GM23338 (cell line): Measurements from ENCODE around the gene PCDHGA7. TPM values are rescaled to one million over a fixed set of nuclear protein-coding genes. Genes with fewer than 3 reads are reported as not detected.

Experiments
- ATAC-seq: fragments of 200-7000 bp; cut with Tn5 transposase; 3 replicates; pipeline ENCODE4 v1.9.1; 2020
- DNase-seq: peaks from one replicate; pipeline ENCODE4 v3.0.0-alpha.2; 2015; ENCODE audit warnings: low spot score
- H2AFZ ChIP-seq: fragments of 200-600 bp; sonication (generic); 2 replicates; pipeline ENCODE4 v1.8.0; 2016; ENCODE audit warnings: antibody characterized with exemption, mild to moderate bottlenecking, moderate library complexity
- H3F3A ChIP-seq: fragments of 200-600 bp; sonication (generic); replicated peaks from 2 replicates; pipeline ENCODE4 v1.8.0; 2017; ENCODE audit warnings: antibody characterized with exemption, mixed run types, low read depth
- H3K27ac ChIP-seq: fragments of 200-600 bp; sonication (generic); 2 replicates; pipeline ENCODE4 v1.6.1; 2016; ENCODE audit warnings: low read depth
- H3K27me3 ChIP-seq: fragments of 200-600 bp; sonication (generic); 2 replicates; pipeline ENCODE4 v1.8.0; 2016; ENCODE audit warnings: mild to moderate bottlenecking, mixed run types, moderate library complexity; ENCODE audit not compliant: insufficient read depth
- H3K36me3 ChIP-seq: fragments of 200-600 bp; sonication (generic); 2 replicates; pipeline ENCODE4 v1.8.0; 2016; ENCODE audit warnings: mild to moderate bottlenecking; ENCODE audit not compliant: insufficient read depth
- H3K4me1 ChIP-seq: fragments of 200-600 bp; sonication (generic); 2 replicates; pipeline ENCODE4 v1.8.0; 2016; ENCODE audit warnings: mild to moderate bottlenecking, moderate library complexity; ENCODE audit not compliant: insufficient read depth
- H3K4me2 ChIP-seq: fragments of 200-600 bp; sonication (generic); 2 replicates; pipeline ENCODE4 v1.7.1; 2017; ENCODE audit warnings: mixed run types
- H3K4me3 ChIP-seq: fragments of 200-600 bp; sonication (generic); 2 replicates; pipeline ENCODE4 v1.6.1; 2016; ENCODE audit warnings: mixed run types
- H3K79me2 ChIP-seq: fragments of 200-600 bp; sonication (generic); replicated peaks from 2 replicates; pipeline ENCODE4 v1.8.0; 2017; ENCODE audit warnings: mild to moderate bottlenecking; ENCODE audit not compliant: insufficient read depth
- H3K9me2 ChIP-seq: fragments of 200-600 bp; sonication (generic); 2 replicates; pipeline ENCODE4 v1.8.0; 2017; ENCODE audit not compliant: insufficient read depth
- H4K20me1 ChIP-seq: fragments of 200-600 bp; sonication (generic); replicated peaks from 2 replicates; pipeline ENCODE4 v1.8.0; 2017; ENCODE audit warnings: mild to moderate bottlenecking; ENCODE audit not compliant: insufficient read depth
- H3K27ac Mint-ChIP-seq: 2 replicates; pipeline ENCODE4 v1.8.0; 2020; ENCODE audit warnings: inconsistent platforms, mild to moderate bottlenecking, moderate library complexity, mixed read lengths
- H3K27me3 Mint-ChIP-seq: 3 replicates; pipeline ENCODE4 v1.8.0; 2022; ENCODE audit warnings: low read depth, mild to moderate bottlenecking, moderate library complexity, mixed read lengths, inconsistent platforms; ENCODE audit not compliant: insufficient read depth, poor library complexity
- H3K36me3 Mint-ChIP-seq: 3 replicates; pipeline ENCODE4 v1.8.0; 2021; ENCODE audit warnings: low read depth, mild to moderate bottlenecking, inconsistent platforms, moderate library complexity, mixed read lengths
- H3K4me1 Mint-ChIP-seq: 3 replicates; pipeline ENCODE4 v1.8.0; 2020; ENCODE audit warnings: mild to moderate bottlenecking, inconsistent platforms, mixed read lengths
- H3K4me3 Mint-ChIP-seq: 3 replicates; pipeline ENCODE4 v1.8.0; 2021; ENCODE audit warnings: moderate library complexity, mild to moderate bottlenecking, inconsistent platforms, mixed read lengths
- H3K9me3 Mint-ChIP-seq: 3 replicates; pipeline ENCODE4 v1.8.0; 2020; ENCODE audit warnings: moderate library complexity, mild to moderate bottlenecking, inconsistent platforms, mixed read lengths
- ETS1 ChIP-seq: IDR thresholded peaks from 2 replicates; pipeline ENCODE4 v1.6.1; 2016; ENCODE audit warnings: antibody characterized with exemption
- EZH2 ChIP-seq: fragments of 200-600 bp; sonication (generic); IDR thresholded peaks from one replicate; pipeline ENCODE4 v1.8.0; 2017; ENCODE audit warnings: antibody characterized with exemption, mild to moderate bottlenecking, low read depth; ENCODE audit not compliant: unreplicated experiment
- EZH2phosphoT487 ChIP-seq: fragments of 200-600 bp; sonication (generic); IDR thresholded peaks from one replicate; pipeline ENCODE4 v1.8.1; 2018; ENCODE audit warnings: antibody characterized with exemption; ENCODE audit not compliant: unreplicated experiment
- POLR2AphosphoS5 ChIP-seq: IDR thresholded peaks from 2 replicates; pipeline ENCODE4 v1.6.1; 2016; ENCODE audit warnings: antibody characterized with exemption, low read depth
- STAT1 ChIP-seq: IDR thresholded peaks from one replicate; pipeline ENCODE4 v1.6.1; 2016; ENCODE audit warnings: antibody characterized with exemption; ENCODE audit not compliant: unreplicated experiment
- ZNF114 ChIP-seq: fragments of 250-450 bp; sonication (Bioruptor Pico); IDR thresholded peaks from 2 replicates; pipeline ENCODE4 v1.5.0; 2020; ENCODE audit warnings: mild to moderate bottlenecking, moderate library complexity
- ZNF331 ChIP-seq: fragments of 250-450 bp; sonication (Bioruptor Pico); IDR thresholded peaks from 2 replicates; pipeline ENCODE4 v1.5.0; 2020; ENCODE audit warnings: low read depth, mild to moderate bottlenecking, moderate library complexity
- ZNF462 ChIP-seq: fragments of 250-450 bp; sonication (Bioruptor Pico); IDR thresholded peaks from 2 replicates; pipeline ENCODE4 v1.5.0; 2020; ENCODE audit warnings: mild to moderate bottlenecking, moderate library complexity
- polyA plus RNA-seq: library from polyadenylated mRNA; unstranded; fragments of >200 nt; fragmentation: Nextera tagmentation; extraction: Ambion mirVana; gene quantifications from 2 replicates; pipeline ENCODE4 v1.2.1, GENCODE V29; 2016
- total RNA-seq: library from RNA; depleted of rRNA; stranded (reverse); fragments of >200 nt; shearing (Covaris generic); gene quantifications from 2 replicates; pipeline ENCODE4 v1.2.3, GENCODE V29; 2014
- TF ChIP-seq, protein P1 (sequence below): IDR thresholded peaks from one replicate; pipeline ENCODE4 v1.6.1; 2018; ENCODE audit warnings: antibody characterized with exemption; ENCODE audit not compliant: unreplicated experiment

PCDHGA7 gene
- total and polyA plus RNA-seq, 2 experiments from 2014 or later = 0.44 to 4.4 TPM

DNA sequence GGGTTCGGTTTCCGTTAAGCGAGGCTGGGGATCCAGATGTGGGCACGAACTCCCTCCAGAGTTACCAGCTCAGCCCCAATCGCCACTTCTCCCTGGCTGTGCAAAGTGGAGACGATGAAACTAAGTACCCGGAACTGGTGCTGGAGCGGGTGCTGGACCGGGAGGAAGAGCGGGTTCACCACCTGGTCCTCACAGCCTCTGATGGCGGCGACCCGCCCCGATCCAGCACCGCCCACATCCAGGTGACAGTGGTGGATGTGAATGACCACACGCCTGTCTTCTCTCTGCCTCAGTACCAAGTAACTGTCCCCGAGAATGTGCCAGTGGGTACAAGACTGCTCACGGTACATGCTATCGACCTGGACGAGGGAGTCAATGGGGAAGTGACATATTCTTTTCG is 803 bp downstream of the PCDHGA7 start (continued):
- no peak for TF ChIP-seq ZNF462

DNA sequence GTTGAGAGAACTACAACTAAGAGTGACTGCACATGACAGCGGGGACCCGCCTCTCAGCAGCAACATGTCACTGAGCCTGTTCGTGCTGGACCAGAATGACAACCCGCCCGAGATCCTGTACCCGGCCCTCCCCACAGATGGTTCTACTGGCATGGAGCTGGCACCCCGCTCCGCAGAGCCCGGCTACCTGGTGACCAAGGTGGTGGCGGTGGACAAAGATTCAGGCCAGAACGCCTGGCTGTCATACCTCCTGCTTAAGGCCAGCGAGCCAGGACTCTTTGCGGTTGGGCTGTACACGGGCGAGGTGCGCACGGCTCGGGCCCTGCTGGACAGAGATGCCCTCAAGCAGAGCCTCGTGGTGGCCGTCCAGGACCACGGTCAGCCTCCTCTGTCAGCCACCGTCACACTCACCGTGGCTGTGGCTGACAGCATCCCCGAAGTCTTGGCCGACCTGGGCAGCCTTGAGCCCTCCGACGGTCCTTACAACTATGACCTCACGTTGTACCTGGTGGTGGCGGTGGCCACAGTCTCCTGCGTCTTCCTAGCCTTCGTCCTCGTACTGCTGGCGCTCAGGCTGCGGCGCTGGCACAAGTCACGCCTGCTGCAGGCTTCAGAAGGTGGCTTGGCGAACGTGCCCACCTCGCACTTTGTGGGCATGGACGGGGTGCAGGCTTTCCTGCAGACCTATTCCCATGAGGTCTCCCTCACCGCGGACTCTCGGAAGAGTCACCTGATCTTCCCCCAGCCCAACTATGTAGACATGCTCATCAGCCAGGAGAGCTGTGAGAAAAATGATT is 2.1 kb downstream of the PCDHGA7 start:
- Histone ChIP-seq H3K36me3 (no peaks in the 10 kb centered on the region), H3K27ac (no peak overlapping the region), H3K4me2 (no peak overlapping the region), H4K20me1 (no peaks in the 10 kb centered on the region), H3K4me1 (0 out of 2 replicates have a peak, but pooled peaks cover 5% of the 10 kb centered on the region), H3K9me2 (no peaks in the 10 kb centered on the region), H3K79me2 (no peaks in the 10 kb centered on the region), H3K27me3 (peaks cover 7% of the 10 kb centered on the region; the same call in 1 of the 2 replicates), H2AFZ (no peak overlapping the region), H3K4me3 (no peak overlapping the region), H3F3A (no peaks in the 10 kb centered on the region)
- DNase-seq (no peak), ATAC-seq (no peak)
- Mint-ChIP-seq H3K27me3 (peaks cover 10% of the 10 kb centered on the region), H3K36me3 (peaks cover 59% of the 10 kb centered on the region), H3K9me3 (peaks cover 71% of the 10 kb centered on the region), H3K4me1 (no peaks in the 10 kb centered on the region), H3K4me3 (no peak overlapping the region), H3K27ac (no peak overlapping the region)
- TF ChIP-seq EZH2 (no peak), ETS1 (no peak), ZNF331 (no peak), ZNF114 (CRISPR knock-in tag) (no peak), EZH2phosphoT487 (no peak), POLR2AphosphoS5 (no peak), STAT1 (no peak)
- TF ChIP-seq, protein P1, sequence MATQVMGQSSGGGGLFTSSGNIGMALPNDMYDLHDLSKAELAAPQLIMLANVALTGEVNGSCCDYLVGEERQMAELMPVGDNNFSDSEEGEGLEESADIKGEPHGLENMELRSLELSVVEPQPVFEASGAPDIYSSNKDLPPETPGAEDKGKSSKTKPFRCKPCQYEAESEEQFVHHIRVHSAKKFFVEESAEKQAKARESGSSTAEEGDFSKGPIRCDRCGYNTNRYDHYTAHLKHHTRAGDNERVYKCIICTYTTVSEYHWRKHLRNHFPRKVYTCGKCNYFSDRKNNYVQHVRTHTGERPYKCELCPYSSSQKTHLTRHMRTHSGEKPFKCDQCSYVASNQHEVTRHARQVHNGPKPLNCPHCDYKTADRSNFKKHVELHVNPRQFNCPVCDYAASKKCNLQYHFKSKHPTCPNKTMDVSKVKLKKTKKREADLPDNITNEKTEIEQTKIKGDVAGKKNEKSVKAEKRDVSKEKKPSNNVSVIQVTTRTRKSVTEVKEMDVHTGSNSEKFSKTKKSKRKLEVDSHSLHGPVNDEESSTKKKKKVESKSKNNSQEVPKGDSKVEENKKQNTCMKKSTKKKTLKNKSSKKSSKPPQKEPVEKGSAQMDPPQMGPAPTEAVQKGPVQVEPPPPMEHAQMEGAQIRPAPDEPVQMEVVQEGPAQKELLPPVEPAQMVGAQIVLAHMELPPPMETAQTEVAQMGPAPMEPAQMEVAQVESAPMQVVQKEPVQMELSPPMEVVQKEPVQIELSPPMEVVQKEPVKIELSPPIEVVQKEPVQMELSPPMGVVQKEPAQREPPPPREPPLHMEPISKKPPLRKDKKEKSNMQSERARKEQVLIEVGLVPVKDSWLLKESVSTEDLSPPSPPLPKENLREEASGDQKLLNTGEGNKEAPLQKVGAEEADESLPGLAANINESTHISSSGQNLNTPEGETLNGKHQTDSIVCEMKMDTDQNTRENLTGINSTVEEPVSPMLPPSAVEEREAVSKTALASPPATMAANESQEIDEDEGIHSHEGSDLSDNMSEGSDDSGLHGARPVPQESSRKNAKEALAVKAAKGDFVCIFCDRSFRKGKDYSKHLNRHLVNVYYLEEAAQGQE = no peak
